Calu3 (cell line): ENCODE results near the gene MAP2K6. TPM values are rescaled to one million over a fixed set of nuclear protein-coding genes. Genes with fewer than 3 reads are reported as not detected.

Experiments
- BruUV-seq: library from RNA; stranded (reverse); fragments of 400-500 nt; replicated peaks from 2 replicates; lab custom pipeline; 2021; lab: Mats Ljungman, UMichigan
- CTCF ChIA-PET: fragments of 300-600 bp; sonication (Branson Sonifier 250); formaldehyde crosslinking; loops from one replicate; lab custom pipeline; 2022; ENCODE audit warnings: antibody characterized with exemption; lab: Charles Lee
- DNase-seq: peaks from one replicate; pipeline ENCODE4 v3.0.0; 2022
- H3K27ac Mint-ChIP-seq: one replicate; pipeline ENCODE4 v1.8.0; 2022; ENCODE audit warnings: mixed read lengths; ENCODE audit not compliant: unreplicated experiment
- H3K27me3 Mint-ChIP-seq: one replicate; pipeline ENCODE4 v1.8.0; 2022; ENCODE audit warnings: mixed read lengths; ENCODE audit not compliant: unreplicated experiment
- H3K36me3 Mint-ChIP-seq: one replicate; pipeline ENCODE4 v1.8.0; 2022; ENCODE audit warnings: mild to moderate bottlenecking, moderate library complexity, mixed read lengths; ENCODE audit not compliant: insufficient read depth, unreplicated experiment
- H3K4me1 Mint-ChIP-seq: one replicate; pipeline ENCODE4 v1.8.0; 2022; ENCODE audit warnings: mild to moderate bottlenecking, low read depth, mixed read lengths; ENCODE audit not compliant: unreplicated experiment
- H3K4me3 Mint-ChIP-seq: one replicate; pipeline ENCODE4 v1.8.0; 2022; ENCODE audit warnings: mild to moderate bottlenecking, low read depth, moderate library complexity, mixed read lengths; ENCODE audit not compliant: unreplicated experiment
- H3K9me3 Mint-ChIP-seq: one replicate; pipeline ENCODE4 v1.8.0; 2022; ENCODE audit warnings: low read depth, mixed read lengths; ENCODE audit not compliant: unreplicated experiment
- intact Hi-C: fragments of 100-400 bp; cut with micrococcal nuclease; formaldehyde crosslinking; loops from one replicate; pipeline ENCODE4 v1.10.0; 2022; ENCODE audit not compliant: unreplicated experiment
- total RNA-seq: library from RNA; stranded (reverse); gene quantifications from 2 replicates; pipeline ENCODE4 v1.2.3, GENCODE V29; 2022
- TF ChIP-seq, protein P1 (sequence below): fragments of 200-600 bp; IDR thresholded peaks from one replicate; pipeline ENCODE4 v1.8.0; 2022; ENCODE audit warnings: antibody characterized with exemption; ENCODE audit not compliant: unreplicated experiment

Gene MAP2K6
- total RNA-seq, 1 experiment from 2014 or later = 13.0 TPM

DNA sequence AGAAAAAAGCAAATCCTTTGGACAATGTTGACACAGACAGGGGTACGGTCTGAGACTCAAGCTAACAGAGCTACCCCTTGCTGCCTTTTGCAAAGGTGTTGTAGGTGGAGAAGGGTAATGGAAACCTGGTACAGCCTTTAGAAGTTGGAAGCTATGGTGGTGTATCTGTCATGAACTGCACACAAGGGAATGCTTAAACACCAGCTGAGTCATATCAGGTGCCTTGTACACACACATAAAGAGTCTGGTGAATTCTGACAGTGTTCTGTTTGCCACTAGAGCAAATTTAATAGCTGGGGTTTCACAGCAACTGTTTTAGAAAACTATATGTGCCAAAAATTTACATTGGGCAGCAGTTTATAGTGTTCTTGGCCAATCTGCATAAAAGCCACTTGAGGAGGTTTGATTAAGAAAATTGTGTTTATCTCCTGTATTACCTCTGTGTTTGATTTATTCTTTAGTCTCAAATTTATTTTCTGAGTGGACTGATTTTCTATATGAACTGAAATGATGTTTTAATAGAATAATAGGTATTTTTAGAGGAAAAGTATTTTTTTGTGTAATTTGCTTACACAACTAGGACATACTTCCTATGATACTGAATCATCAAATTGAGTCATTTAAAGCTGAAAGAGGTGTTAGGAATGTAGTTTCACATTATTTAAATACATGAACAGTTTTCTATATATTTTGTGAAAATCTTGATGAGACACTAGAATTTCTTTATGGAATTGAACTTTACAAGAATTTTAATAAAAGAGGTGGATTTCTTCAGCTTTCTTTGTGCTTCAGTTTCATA is 136.9 kb downstream of the MAP2K6 start:
- Mint-ChIP-seq H3K27me3 (no peaks in the 10 kb centered on the region), H3K36me3 (no peaks in the 10 kb centered on the region), H3K4me3 (no peak overlapping the region), H3K27ac (no peak overlapping the region), H3K9me3 (peaks cover 3% of the 10 kb centered on the region), H3K4me1 (peaks cover 6% of the 10 kb centered on the region)
- CTCF ChIA-PET = no interaction called here
- TF ChIP-seq, protein P1, sequence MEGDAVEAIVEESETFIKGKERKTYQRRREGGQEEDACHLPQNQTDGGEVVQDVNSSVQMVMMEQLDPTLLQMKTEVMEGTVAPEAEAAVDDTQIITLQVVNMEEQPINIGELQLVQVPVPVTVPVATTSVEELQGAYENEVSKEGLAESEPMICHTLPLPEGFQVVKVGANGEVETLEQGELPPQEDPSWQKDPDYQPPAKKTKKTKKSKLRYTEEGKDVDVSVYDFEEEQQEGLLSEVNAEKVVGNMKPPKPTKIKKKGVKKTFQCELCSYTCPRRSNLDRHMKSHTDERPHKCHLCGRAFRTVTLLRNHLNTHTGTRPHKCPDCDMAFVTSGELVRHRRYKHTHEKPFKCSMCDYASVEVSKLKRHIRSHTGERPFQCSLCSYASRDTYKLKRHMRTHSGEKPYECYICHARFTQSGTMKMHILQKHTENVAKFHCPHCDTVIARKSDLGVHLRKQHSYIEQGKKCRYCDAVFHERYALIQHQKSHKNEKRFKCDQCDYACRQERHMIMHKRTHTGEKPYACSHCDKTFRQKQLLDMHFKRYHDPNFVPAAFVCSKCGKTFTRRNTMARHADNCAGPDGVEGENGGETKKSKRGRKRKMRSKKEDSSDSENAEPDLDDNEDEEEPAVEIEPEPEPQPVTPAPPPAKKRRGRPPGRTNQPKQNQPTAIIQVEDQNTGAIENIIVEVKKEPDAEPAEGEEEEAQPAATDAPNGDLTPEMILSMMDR = no peak
- intact Hi-C loops = no loop called here
- BruUV-seq = no TSS peak
- no peak for DNase-seq

DNA sequence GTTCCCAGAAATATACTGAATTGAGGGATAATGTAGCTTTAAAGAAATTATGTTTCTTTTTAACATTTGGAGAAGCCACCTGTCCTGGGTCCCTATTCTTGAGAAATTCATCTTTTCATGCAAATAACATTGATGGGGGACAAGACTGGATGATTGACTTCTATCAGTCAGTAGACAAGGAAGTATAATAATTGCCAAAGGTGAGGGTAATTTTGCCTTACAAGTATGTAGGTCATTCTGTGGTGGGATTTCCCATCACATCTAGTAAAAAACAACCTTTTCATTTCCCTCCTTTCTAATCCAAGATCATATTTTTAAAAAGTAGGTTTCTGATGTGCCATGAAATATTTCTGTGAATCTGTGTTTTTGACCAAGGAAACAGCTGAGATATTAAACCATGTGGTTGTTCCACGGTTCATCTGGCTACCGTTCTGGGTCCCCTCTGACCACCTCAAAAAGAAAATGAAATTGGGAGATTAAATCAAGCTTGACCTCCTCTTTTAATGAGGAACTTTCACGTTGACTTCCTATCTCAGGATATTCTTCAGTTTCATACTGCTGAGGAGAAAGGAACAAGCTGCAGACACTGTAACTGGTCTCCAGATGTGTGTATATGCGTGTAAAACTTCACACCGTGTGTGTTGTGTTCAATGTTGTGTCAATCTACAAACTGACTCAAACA is 138.6 kb downstream of the MAP2K6 start:
- Mint-ChIP-seq H3K4me3 (no peak overlapping the region), H3K27ac (no peak overlapping the region), H3K9me3 (peaks cover 3% of the 10 kb centered on the region), H3K27me3 (no peaks in the 10 kb centered on the region), H3K4me1 (peaks cover 6% of the 10 kb centered on the region), H3K36me3 (no peaks in the 10 kb centered on the region)
- intact Hi-C loops = no loop called here
- TF ChIP-seq, protein P1 = no peak
- CTCF ChIA-PET = no interaction called here
- no TSS peak for BruUV-seq
- no peak for DNase-seq

DNA sequence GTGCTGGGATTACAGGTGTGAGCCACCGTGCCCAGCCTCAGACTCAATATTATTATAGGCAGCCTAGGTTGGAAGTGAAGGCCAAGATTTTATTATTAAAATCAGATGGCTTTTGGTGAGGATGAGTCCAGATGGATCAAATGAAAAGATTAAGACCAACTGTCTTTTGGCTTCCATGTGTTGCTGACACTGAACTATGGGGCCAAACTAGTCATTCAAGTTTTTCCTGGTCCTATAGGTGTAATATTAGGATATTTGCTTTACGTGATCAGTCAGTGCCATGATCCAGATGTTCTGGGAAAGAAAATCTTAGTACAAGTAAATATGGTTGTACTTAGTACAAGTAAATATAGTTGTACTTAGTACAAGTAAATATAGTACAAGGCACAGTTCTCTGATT is 140.6 kb downstream of the MAP2K6 start:
- BruUV-seq = no TSS peak

DNA sequence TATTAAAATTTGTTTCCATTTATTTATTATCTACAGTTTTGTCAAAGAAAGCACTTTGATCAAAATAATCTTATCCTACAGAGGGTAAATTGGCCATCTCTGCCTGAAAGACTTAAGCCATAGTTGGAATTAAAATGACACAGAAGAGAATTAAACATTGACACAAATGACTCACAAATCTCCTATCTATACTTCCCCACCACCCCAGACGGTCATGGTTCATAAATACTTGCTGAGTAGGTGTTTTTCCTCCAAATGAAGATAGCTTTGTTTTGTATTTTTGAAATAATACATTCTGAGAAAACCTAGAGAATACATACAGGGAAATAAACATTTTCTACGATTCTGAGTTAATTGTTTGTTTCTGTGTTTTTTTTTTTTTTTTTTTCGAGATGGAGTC is 142.8 kb downstream of the MAP2K6 start:
- H3K9me3 Mint-ChIP-seq = peaks cover 3% of the 10 kb centered on the region
- BruUV-seq = no TSS peak
- no peaks in the 10 kb centered on the region for H3K4me1 Mint-ChIP-seq
- no peak overlapping the region for H3K4me3 Mint-ChIP-seq
- no peak for DNase-seq
- H3K27me3 Mint-ChIP-seq = no peaks in the 10 kb centered on the region
- intact Hi-C loops = no loop called here
- no peak overlapping the region for H3K27ac Mint-ChIP-seq
- CTCF ChIA-PET = no interaction called here
- H3K36me3 Mint-ChIP-seq = no peaks in the 10 kb centered on the region
- TF ChIP-seq, protein P1 = no peak

More for the DNA sequence above, 140.6 kb downstream of the MAP2K6 start:
- Mint-ChIP-seq H3K4me3 (no peak overlapping the region), H3K27ac (no peak overlapping the region), H3K9me3 (peaks cover 3% of the 10 kb centered on the region), H3K4me1 (peaks cover under 1% of the 10 kb centered on the region), H3K36me3 (no peaks in the 10 kb centered on the region), H3K27me3 (no peaks in the 10 kb centered on the region)
- TF ChIP-seq, protein P1 = no peak
- CTCF ChIA-PET = interaction anchor here (0.7 kb wide), 1 partner anchor 558 kb away, joined by 14 read pairs; no protein-coding TSS in a partner anchor
- no peak for DNase-seq
- intact Hi-C loops = no loop called here
